Measurements from ENCODE around the gene BNC1. TPM values are rescaled to one million over a fixed set of nuclear protein-coding genes. Genes with fewer than 3 reads are reported as not detected.
A peak's percentile ranks its signal among the peaks of the same experiment; 100 is the strongest.

Gene BNC1
- total RNA-seq, 1 donor: 6.9 TPM

DNA sequence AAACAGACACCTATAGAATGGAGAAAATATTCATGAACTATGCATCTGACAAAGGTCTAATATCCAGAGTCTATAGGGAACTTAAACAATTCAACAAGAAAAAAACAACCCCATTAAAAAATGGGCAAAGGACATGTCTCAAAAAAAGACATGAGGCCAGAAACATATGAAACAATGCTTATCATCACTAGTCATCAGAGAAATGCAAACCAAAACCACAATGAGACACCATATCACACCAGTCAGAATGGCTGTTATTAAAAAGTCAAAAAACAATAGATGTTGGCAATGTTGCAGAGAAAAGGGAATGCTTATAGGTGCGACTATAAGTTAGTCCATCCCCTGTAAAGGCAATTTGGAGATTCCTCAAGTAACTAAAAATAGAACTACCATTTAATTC is 65.4 kb downstream of the BNC1 start:
- H3K4me3 ChIP-seq (ENCODE audit: low read depth, low read length): no peak overlapping the region
- DNase-seq (ENCODE audit: low read depth): no peak
- TF ChIP-seq, protein P1, sequence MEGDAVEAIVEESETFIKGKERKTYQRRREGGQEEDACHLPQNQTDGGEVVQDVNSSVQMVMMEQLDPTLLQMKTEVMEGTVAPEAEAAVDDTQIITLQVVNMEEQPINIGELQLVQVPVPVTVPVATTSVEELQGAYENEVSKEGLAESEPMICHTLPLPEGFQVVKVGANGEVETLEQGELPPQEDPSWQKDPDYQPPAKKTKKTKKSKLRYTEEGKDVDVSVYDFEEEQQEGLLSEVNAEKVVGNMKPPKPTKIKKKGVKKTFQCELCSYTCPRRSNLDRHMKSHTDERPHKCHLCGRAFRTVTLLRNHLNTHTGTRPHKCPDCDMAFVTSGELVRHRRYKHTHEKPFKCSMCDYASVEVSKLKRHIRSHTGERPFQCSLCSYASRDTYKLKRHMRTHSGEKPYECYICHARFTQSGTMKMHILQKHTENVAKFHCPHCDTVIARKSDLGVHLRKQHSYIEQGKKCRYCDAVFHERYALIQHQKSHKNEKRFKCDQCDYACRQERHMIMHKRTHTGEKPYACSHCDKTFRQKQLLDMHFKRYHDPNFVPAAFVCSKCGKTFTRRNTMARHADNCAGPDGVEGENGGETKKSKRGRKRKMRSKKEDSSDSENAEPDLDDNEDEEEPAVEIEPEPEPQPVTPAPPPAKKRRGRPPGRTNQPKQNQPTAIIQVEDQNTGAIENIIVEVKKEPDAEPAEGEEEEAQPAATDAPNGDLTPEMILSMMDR (IDR thresholded peaks at IDR 0.05; ENCODE audit: insufficient read depth, low read depth, low read length): no peak

DNA sequence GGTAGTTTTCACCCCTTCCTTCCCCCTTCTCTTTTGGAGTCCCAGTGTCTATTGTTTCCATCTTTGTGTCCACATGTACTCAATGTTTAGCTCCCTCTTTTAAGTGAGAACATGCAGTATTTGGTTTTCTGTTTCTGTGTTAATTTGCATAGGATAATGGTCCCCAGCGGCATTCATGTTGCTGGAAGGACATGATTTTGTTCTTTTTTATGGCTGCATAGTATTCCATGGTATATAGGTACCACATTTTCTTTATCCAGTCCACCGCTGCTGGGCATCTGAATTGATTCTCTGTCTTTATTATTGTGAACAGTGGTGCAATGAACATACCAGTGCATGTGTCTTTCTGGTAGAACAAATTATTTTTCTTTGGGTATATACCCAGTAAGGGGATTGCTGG is 69.2 kb downstream of the BNC1 start:
- DNase-seq (ENCODE audit: low read depth): no peak
- H3K4me3 ChIP-seq (ENCODE audit: low read depth, low read length): no peak overlapping the region
- TF ChIP-seq, protein P1 (IDR thresholded peaks at IDR 0.05; ENCODE audit: insufficient read depth, low read depth, low read length): no peak

DNA sequence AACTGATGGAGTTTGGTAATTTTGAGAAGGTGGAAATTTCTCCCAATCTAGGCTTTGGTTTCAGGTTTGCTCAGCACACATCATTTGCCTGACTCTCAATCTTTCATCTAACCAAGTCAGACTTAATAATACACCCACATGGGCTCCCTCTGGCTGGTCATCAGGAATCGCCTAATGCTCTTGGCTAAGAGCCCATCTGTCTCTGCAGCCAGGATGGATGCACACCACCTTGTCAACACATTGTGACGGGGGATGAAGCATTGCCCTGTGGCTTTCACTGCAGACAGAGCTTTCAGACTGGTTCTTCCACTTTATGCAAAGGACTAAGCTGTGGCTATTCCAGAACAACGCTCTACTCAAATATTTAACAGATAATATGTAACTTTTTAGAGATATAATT is 73.8 kb downstream of the BNC1 start:
- no peak overlapping the region for H3K4me3 ChIP-seq (ENCODE audit: low read depth, low read length)
- TF ChIP-seq, protein P1 (IDR thresholded peaks at IDR 0.05; ENCODE audit: insufficient read depth, low read depth, low read length): no peak
- no peak for DNase-seq (ENCODE audit: low read depth)

DNA sequence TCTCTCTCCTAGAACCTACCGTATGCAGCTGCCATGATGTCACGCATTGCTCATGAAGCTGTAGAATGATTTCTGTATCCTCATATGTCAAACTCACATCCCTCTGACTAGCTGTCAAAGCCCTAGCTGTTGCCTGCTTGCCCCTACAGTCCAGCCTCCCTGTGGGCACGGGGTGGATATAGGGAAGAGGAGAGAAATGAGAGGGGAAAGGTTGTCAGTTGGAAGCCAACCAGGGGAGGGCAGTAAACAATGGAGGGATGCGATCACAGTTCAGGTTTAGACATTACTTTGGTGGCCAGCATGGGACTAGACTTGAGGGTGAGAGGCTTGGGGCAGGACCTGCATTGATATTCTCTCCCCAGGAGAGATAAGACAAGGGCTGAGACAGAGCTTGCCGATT is 75.1 kb downstream of the BNC1 start:
- no peak for DNase-seq (ENCODE audit: low read depth)
- TF ChIP-seq, protein P1 (IDR thresholded peaks at IDR 0.05; ENCODE audit: insufficient read depth, low read depth, low read length): no peak
- no peak overlapping the region for H3K4me3 ChIP-seq (ENCODE audit: low read depth, low read length)

DNA sequence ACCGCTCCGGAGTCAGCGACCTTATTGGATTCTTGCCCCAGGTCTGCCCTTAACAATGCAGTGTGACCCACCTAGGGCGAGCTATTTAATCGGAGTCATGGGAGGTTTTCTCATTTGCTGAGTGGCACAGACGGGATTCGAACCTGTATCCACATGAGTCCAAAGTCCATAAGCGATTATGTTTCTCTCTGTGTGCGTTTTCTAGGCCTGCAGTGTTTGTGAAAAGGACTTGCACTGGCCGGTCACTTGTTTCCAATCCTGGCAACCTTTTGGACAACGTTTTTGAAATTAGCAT is 76.2 kb downstream of the BNC1 start:
- no peak for DNase-seq (ENCODE audit: low read depth)
- TF ChIP-seq, protein P1 (IDR thresholded peaks at IDR 0.05; ENCODE audit: insufficient read depth, low read depth, low read length): no peak
- peak overlapping the region; percentile 81 for H3K4me3 ChIP-seq (ENCODE audit: low read depth, low read length)

DNA sequence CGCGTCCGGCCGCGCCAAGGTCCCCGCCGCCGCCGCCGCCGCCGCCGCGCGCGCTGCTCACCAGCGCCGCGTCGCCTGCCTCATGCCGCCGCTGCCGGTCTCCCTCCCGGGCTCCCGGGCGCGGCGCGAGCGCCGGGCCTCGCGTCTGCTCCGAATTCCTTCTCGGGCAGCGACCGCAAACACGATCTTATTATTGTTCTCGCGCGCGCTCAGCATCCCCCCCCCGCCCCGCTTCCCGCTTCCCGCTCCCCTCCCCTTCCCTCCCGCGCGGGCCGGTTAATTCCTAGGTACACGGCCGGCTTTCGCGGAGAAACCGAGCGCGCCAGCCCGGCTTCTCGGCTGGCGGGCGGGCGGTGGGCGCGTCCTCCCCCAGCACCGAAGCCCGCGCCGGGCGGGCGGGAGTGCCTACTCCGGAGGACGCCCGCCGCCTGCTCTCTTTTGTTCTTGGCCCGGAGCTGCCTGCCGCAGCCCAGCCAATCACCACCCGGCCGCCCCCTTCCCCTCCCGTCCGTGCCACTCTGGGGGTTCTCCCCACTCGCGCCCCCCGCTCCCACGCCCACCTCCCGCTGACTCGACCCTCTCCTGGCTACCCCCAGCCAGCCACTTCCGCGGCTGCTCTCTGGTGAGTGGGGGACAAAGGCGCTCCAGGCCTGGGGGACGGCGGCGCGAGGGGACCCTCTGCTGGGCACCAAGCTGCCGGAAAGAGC is 76.7 kb downstream of the BNC1 start, which contains the start of gene HDGFL3:
Gene HDGFL3, minus strand, starts transcription at position 164 of the 707 bp plus-strand sequence. CDS start 409 bp downstream, outside the sequence.
- H3K4me3 ChIP-seq (ENCODE audit: low read depth, low read length): peak within 1 kb of the TSS; percentile 81
- TF ChIP-seq, protein P1 (IDR thresholded peaks at IDR 0.05; ENCODE audit: insufficient read depth, low read depth, low read length): peak; percentile 14

More for the DNA sequence above, 76.7 kb downstream of the BNC1 start, which contains the start of gene HDGFL3:
- DNase-seq (ENCODE audit: low read depth): peak; percentile 49

All from fibroblast of villous mesenchyme (primary cell).